ENCODE measurements around the gene COX6A2. TPM values are rescaled to one million over a fixed set of nuclear protein-coding genes. Genes with fewer than 3 reads are reported as not detected.
A peak's percentile ranks its signal among the peaks of the same experiment; 100 is the strongest.

Gene COX6A2
- total RNA-seq, 4 donors from 2014 or later = not detected

- Histone ChIP-seq H3K27ac (peak within 1 kb of the TSS; percentile 88 to 98 (median 96)), H3K36me3 (peaks cover 0 to 43% (median 4%) of the 10 kb centered on the region in 3 donors), H3K9me3 (no peaks in the 10 kb centered on the region), H3K4me1 (peaks cover 0 to 48% (median 12%) of the 10 kb centered on the region in 4 donors), H3K4me3 (peak within 1 kb of the TSS; percentile 52 to 83 (median 65)), H3K27me3 (no peaks in the 10 kb centered on the region)
- no peak for TF ChIP-seq EP300 (IDR thresholded peaks at IDR 0.05)
- no peak for TF ChIP-seq POLR2A (IDR thresholded peaks at IDR 0.05)
- TF ChIP-seq CTCF (IDR thresholded peaks at IDR 0.05) = no peak
- 0 to 1% methylated on average over 33 to 46 of the region's 63 CpGs for WGBS, 2 donors
- peak; percentile 40 to 44 for DNase-seq (ENCODE audit: low spot score in 2 of 2)
Measured at GRCh38 chr16:31471875-31472708, 43.9 kb upstream of the COX6A2 start, which contains the start of gene TGFB1I1. TSS of gene TGFB1I1 (plus strand) at chr16:31472152. CDS start at chr16:31472189, 37 bp downstream.

- DNase-seq (ENCODE audit: low spot score in 2 of 2) = no peak
- Histone ChIP-seq H3K9me3 (no peaks in the 10 kb centered on the region), H3K27me3 (no peaks in the 10 kb centered on the region), H3K4me3 (peak overlapping the region; percentile 52 to 83 (median 65)), H3K4me1 (peaks cover 0 to 44% (median 12%) of the 10 kb centered on the region in 4 donors), H3K27ac (peak overlapping the region; percentile 88 to 98 (median 96)), H3K36me3 (peaks cover 0 to 43% (median 4%) of the 10 kb centered on the region in 3 donors)
- WGBS, 2 donors = 23 to 24% methylated on average over 15 of the region's 15 CpGs
- no peak for TF ChIP-seq CTCF (IDR thresholded peaks at IDR 0.05)
- TF ChIP-seq EP300 (IDR thresholded peaks at IDR 0.05) = no peak
- no peak for TF ChIP-seq POLR2A (IDR thresholded peaks at IDR 0.05)
Measured at GRCh38 chr16:31471241-31471874, 43.2 kb upstream of the COX6A2 start.

GRCh38 chr16:31470615-31471014 is 42.5 kb upstream of the COX6A2 start:
- peak overlapping the region in 2 of 4 donors; percentile 97 to 98 for H3K27ac ChIP-seq
- no peak for TF ChIP-seq EP300 (IDR thresholded peaks at IDR 0.05)
- no peak for TF ChIP-seq POLR2A (IDR thresholded peaks at IDR 0.05)
- no peak for TF ChIP-seq CTCF (IDR thresholded peaks at IDR 0.05)
- 72 to 84% methylated on average over 3 of the region's 3 CpGs for whole genome bisulfite sequencing, 2 donors
- no peak overlapping the region for H3K4me3 ChIP-seq
- H3K27me3 ChIP-seq = no peaks in the 10 kb centered on the region
- H3K9me3 ChIP-seq = no peaks in the 10 kb centered on the region
- DNase-seq (ENCODE audit: low spot score in 2 of 2) = no peak
- peaks cover 0 to 37% (median 12%) of the 10 kb centered on the region in 4 donors for H3K4me1 ChIP-seq
- H3K36me3 ChIP-seq = peaks cover 0 to 43% (median under 1%) of the 10 kb centered on the region in 3 donors

- TF ChIP-seq POLR2A (IDR thresholded peaks at IDR 0.05) (no peak), EP300 (IDR thresholded peaks at IDR 0.05) (no peak), CTCF (IDR thresholded peaks at IDR 0.05) (no peak)
- Histone ChIP-seq H3K4me3 (no peak overlapping the region), H3K27me3 (no peaks in the 10 kb centered on the region), H3K9me3 (no peaks in the 10 kb centered on the region), H3K36me3 (peaks cover 0 to 46% (median 0%) of the 10 kb centered on the region in 3 donors), H3K27ac (no peak overlapping the region), H3K4me1 (peaks cover 0 to 22% (median 12%) of the 10 kb centered on the region in 4 donors)
- WGBS, 2 donors = 95 to 96% methylated on average over 5 of the region's 5 CpGs
- DNase-seq (ENCODE audit: low spot score in 2 of 2) = no peak
Measured at GRCh38 chr16:31467858-31468257, 39.7 kb upstream of the COX6A2 start.

Data from tibial nerve (tissue), 4 donors.